Middle frontal gyrus (tissue), 1 donor: ENCODE measurements around the gene BTBD6.
"Not testable (repeated sequence)": the region's sequence is repeated elsewhere in the genome, so short reads cannot be mapped to it uniquely, and the experiment has no call there.

Source experiments
- DNase-seq: peaks from one replicate; pipeline ENCODE4 v3.0.0-alpha.2; 2015; ENCODE audit warnings: low spot score; ENCODE audit errors: extremely low spot score

Gene BTBD6

GRCh38 chr14:105268736-105269354 is 20.5 kb downstream of the BTBD6 start:
- no peak for DNase-seq

- DNase-seq = no peak
These were observed 21.1 kb downstream of the BTBD6 start for GRCh38 chr14:105269405-105269804.

- no peak for DNase-seq
These were observed 23.0 kb downstream of the BTBD6 start for GRCh38 chr14:105271224-105271890.

GRCh38 chr14:105272623-105273022 is 24.3 kb downstream of the BTBD6 start:
- DNase-seq = no peak

GRCh38 chr14:105273062-105273461 is 24.7 kb downstream of the BTBD6 start:
- no peak for DNase-seq

- no peak for DNase-seq
These were observed 26.3 kb downstream of the BTBD6 start for GRCh38 chr14:105274637-105275036.

- DNase-seq = no peak
These were observed 27.1 kb downstream of the BTBD6 start for GRCh38 chr14:105275267-105275946.

- DNase-seq = not testable (repeated sequence)
These were observed 29.1 kb downstream of the BTBD6 start for GRCh38 chr14:105277448-105277847.

GRCh38 chr14:105279642-105280361 is 31.5 kb downstream of the BTBD6 start:
- no peak for DNase-seq

- no peak for DNase-seq
These were observed 32.2 kb downstream of the BTBD6 start for GRCh38 chr14:105280525-105280924.

GRCh38 chr14:105281371-105282097 is 33.2 kb downstream of the BTBD6 start:
- DNase-seq = no peak

GRCh38 chr14:105282098-105282725 is 33.9 kb downstream of the BTBD6 start:
- DNase-seq = no peak

- no peak for DNase-seq
These were observed 34.7 kb downstream of the BTBD6 start for GRCh38 chr14:105283028-105283427.

GRCh38 chr14:105283899-105284298 is 35.6 kb downstream of the BTBD6 start:
- DNase-seq = no peak

- no peak for DNase-seq
These were observed 36.8 kb downstream of the BTBD6 start for GRCh38 chr14:105285174-105285573.

- DNase-seq = no peak
These were observed 38.4 kb downstream of the BTBD6 start for GRCh38 chr14:105286759-105287144.

- no peak for DNase-seq
These were observed 39.1 kb downstream of the BTBD6 start for GRCh38 chr14:105287249-105288102.

GRCh38 chr14:105288936-105289335 is 40.6 kb downstream of the BTBD6 start:
- not testable (repeated sequence) for DNase-seq

- DNase-seq = no peak
These were observed 42.5 kb downstream of the BTBD6 start for GRCh38 chr14:105290621-105291346.
